ENCODE data around the gene MYCBP.

DNA sequence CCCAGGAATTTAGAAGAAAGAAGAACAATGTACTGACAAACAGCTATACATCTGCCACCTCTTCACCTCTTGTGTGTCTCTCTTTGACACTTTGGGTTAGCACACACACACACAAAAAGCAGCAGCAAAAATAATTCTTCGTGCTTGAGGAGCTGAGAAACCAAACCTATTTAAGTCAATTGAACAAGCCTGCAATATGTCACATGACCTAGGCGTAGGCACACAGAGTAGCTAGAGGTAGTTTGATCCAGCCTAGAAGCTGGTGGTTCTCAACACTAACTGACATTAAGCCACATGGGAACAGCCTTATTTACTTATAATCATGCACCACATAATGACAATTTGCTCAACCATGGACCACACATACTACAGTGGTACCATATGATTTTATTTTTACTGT, 45.8 kb downstream of the MYCBP start:
- TF ChIP-seq, protein P1, sequence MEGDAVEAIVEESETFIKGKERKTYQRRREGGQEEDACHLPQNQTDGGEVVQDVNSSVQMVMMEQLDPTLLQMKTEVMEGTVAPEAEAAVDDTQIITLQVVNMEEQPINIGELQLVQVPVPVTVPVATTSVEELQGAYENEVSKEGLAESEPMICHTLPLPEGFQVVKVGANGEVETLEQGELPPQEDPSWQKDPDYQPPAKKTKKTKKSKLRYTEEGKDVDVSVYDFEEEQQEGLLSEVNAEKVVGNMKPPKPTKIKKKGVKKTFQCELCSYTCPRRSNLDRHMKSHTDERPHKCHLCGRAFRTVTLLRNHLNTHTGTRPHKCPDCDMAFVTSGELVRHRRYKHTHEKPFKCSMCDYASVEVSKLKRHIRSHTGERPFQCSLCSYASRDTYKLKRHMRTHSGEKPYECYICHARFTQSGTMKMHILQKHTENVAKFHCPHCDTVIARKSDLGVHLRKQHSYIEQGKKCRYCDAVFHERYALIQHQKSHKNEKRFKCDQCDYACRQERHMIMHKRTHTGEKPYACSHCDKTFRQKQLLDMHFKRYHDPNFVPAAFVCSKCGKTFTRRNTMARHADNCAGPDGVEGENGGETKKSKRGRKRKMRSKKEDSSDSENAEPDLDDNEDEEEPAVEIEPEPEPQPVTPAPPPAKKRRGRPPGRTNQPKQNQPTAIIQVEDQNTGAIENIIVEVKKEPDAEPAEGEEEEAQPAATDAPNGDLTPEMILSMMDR (optimal IDR thresholded peaks at IDR 0.05 in 1 of 3, IDR thresholded peaks at IDR 0.05 in 1 of 3, conservative IDR thresholded peaks at IDR 0.05 in 1 of 3; ENCODE audit: extremely low read depth in 1 of 3, insufficient read depth in 2 of 3, low read length in 3 of 3), result no peak
- no peak for TF ChIP-seq EZH2 (IDR thresholded peaks at IDR 0.05; ENCODE audit: low read length)

Data from keratinocyte (primary cell).